Kidney (tissue), 14 donors: ENCODE data around the gene CYTH2. TPM values are rescaled to one million over a fixed set of nuclear protein-coding genes. Genes with fewer than 3 reads are reported as not detected.
"Not testable (repeated sequence)": the region's sequence is repeated elsewhere in the genome, so short reads cannot be mapped to it uniquely, and the experiment has no call there.

Source experiments
- DNase-seq, 5 donors: peaks; one replicate each; pipeline ENCODE4 v3.0.0-alpha.2; 2013 to 2020
- FAIRE-seq: peaks from 2 replicates; lab custom pipeline; 2012; peaks lifted over from hg19 to GRCh38; lab: Jason Lieb, UNC
- H3K27ac ChIP-seq, 2 donors: one replicate each; pipeline ENCODE4 v1.7.0; 2013; ENCODE audit warnings: low read depth in 2 of 2, low read length in 2 of 2, inconsistent platforms in 1 of 2
- H3K27me3 ChIP-seq: one replicate; pipeline ENCODE4 v1.7.1; 2013; ENCODE audit warnings: low read length, inconsistent platforms; ENCODE audit not compliant: control insufficient read depth, insufficient read depth
- H3K36me3 ChIP-seq, 3 donors: one replicate each; pipeline versions ENCODE4 v1.7.0 to v1.7.1; 2013; ENCODE audit warnings: low read length in 3 of 3, control low read depth in 1 of 3, inconsistent platforms in 1 of 3; ENCODE audit not compliant: insufficient read depth in 3 of 3, control insufficient read depth in 2 of 3
- H3K4me1 ChIP-seq, 3 donors: one replicate each; pipeline versions ENCODE4 v1.7.0 to v1.7.1; 2013; ENCODE audit warnings: low read length in 3 of 3, inconsistent platforms in 1 of 3, low read depth in 1 of 3; ENCODE audit not compliant: control insufficient read depth in 2 of 3, insufficient read depth in 2 of 3
- H3K4me3 ChIP-seq, 3 donors: one replicate each; pipeline versions ENCODE4 v1.7.0 to v1.8.1; 2013; ENCODE audit warnings: low read length in 3 of 3, control low read depth in 1 of 3, inconsistent platforms in 1 of 3
- H3K9ac ChIP-seq, 3 donors: one replicate each; pipeline versions ENCODE4 v1.7.0 to v1.7.1; 2013; ENCODE audit warnings: low read length in 3 of 3, control low read depth in 1 of 3, inconsistent platforms in 1 of 3
- H3K9me3 ChIP-seq, 3 donors: one replicate each; pipeline versions ENCODE4 v1.7.0 to v1.7.1; 2013; ENCODE audit warnings: low read length in 3 of 3, control low read depth in 1 of 3, inconsistent platforms in 1 of 3; ENCODE audit not compliant: control insufficient read depth in 2 of 3, insufficient read depth in 1 of 3
- CTCF ChIP-seq: IDR thresholded peaks from 3 replicates; pipeline ENCODE4 v1.5.1; 2012; ENCODE audit warnings: mild to moderate bottlenecking, moderate library complexity, borderline replicate concordance; ENCODE audit not compliant: insufficient read depth; ENCODE audit errors: extremely low read depth
- intact Hi-C: fragments of 100-400 bp; cut with DNase I; formaldehyde crosslinking; loops from one replicate; pipeline ENCODE4 v1.11.1; 2022
- polyA plus RNA-seq: library from polyadenylated mRNA; stranded (reverse); fragments of 350-450 nt; fragmentation: Illumina TruSeq; extraction: RNeasy Lipid Tissue Mini Kit (QIAGEN cat#74804); gene quantifications from one replicate; pipeline ENCODE4 v1.2.3, GENCODE V29; 2014; ENCODE audit warnings: low read depth, low replicate concordance; ENCODE audit not compliant: insufficient read depth
- total RNA-seq: library from RNA; stranded (reverse); fragmentation: NEBNext Ultra II Directional; extraction: Animal tissue kit (Norgen Biotek cat#: 25700); gene quantifications from one replicate; pipeline ENCODE4 v1.2.1, GENCODE V29; 2021
- donor health status: control.
- donor health status: control.
- donor health status: control.
- donor health status: control.
- donor health status: control.
- donor health status: DM: yes; HTN: yes; CAD: no.
- donor health status: Normal renal cell carcinoma (clear cell type).

The CYTH2 gene
- total and polyA plus RNA-seq, 2 donors from 2014 or later = 51.0 to 96.1 TPM

- no peak for FAIRE-seq
- no peaks in the 10 kb centered on the region for H3K9me3 ChIP-seq
- H3K4me1 ChIP-seq = peaks cover 0 to 9% (median 0%) of the 10 kb centered on the region in 3 donors
- no peak overlapping the region for H3K27ac ChIP-seq
- no peak overlapping the region for H3K4me3 ChIP-seq
- H3K27me3 ChIP-seq = no peaks in the 10 kb centered on the region
- intact Hi-C loops = loop anchor here (10.0 kb wide), 1 partner anchor 102 kb away; no protein-coding TSS in a partner anchor
- DNase-seq = peak in 1 of 5 donors; percentile 63
- H3K9ac ChIP-seq = no peak overlapping the region
- H3K36me3 ChIP-seq = peaks cover 0 to 4% (median 0%) of the 10 kb centered on the region in 3 donors
- TF ChIP-seq CTCF = no peak
Observed at GRCh38 chr19:48483301-48483700, 14.1 kb downstream of the CYTH2 start.

GRCh38 chr19:48484247-48484893 is 15.2 kb downstream of the CYTH2 start:
- Histone ChIP-seq H3K36me3 (peaks cover 0 to 2% (median 0%) of the 10 kb centered on the region in 3 donors), H3K4me1 (peaks cover 0 to 9% (median 0%) of the 10 kb centered on the region in 3 donors), H3K4me3 (no peak overlapping the region), H3K27ac (no peak overlapping the region), H3K27me3 (no peaks in the 10 kb centered on the region), H3K9me3 (no peaks in the 10 kb centered on the region), H3K9ac (no peak overlapping the region)
- no peak for TF ChIP-seq CTCF
- DNase-seq = no peak
- intact Hi-C loops = loop anchor here (10.0 kb wide), 1 partner anchor 100 kb away; no protein-coding TSS in a partner anchor
- no peak for FAIRE-seq

GRCh38 chr19:48484931-48485612 is 15.9 kb downstream of the CYTH2 start:
- H3K4me1 ChIP-seq = peaks cover 0 to 8% (median 0%) of the 10 kb centered on the region in 3 donors
- intact Hi-C loops = loop anchor here (10.0 kb wide), 1 partner anchor 100 kb away; no protein-coding TSS in a partner anchor
- no peak for TF ChIP-seq CTCF
- H3K27me3 ChIP-seq = no peaks in the 10 kb centered on the region
- peak in 1 of 5 donors; percentile 54 for DNase-seq
- H3K9ac ChIP-seq = no peak overlapping the region
- H3K9me3 ChIP-seq = no peaks in the 10 kb centered on the region
- no peak overlapping the region for H3K27ac ChIP-seq
- H3K36me3 ChIP-seq = no peaks in the 10 kb centered on the region
- no peak for FAIRE-seq
- H3K4me3 ChIP-seq = no peak overlapping the region

- H3K27ac ChIP-seq, H3K36me3 ChIP-seq: not testable (repeated sequence)
- intact Hi-C loops = loop anchor here (10.0 kb wide), 1 partner anchor 98 kb away; no protein-coding TSS in a partner anchor
Observed at GRCh38 chr19:48486706-48487105, 17.5 kb downstream of the CYTH2 start.

More at GRCh38 chr19:48486706-48487105, 17.5 kb downstream of the CYTH2 start:
- H3K27me3 ChIP-seq, H3K4me1 ChIP-seq, H3K9ac ChIP-seq, H3K9me3 ChIP-seq, DNase-seq, H3K4me3 ChIP-seq, FAIRE-seq: not testable (repeated sequence)
